NCI-H2196 (cell line): ENCODE data around the gene SLC35A5.
"Not testable (repeated sequence)": the region's sequence is repeated elsewhere in the genome, so short reads cannot be mapped to it uniquely, and the experiment has no call there.

Source experiments
- DNase-seq: peaks from one replicate; lab custom pipeline; 2025; ENCODE audit not compliant: unreplicated experiment; lab: John Stamatoyannopoulos, UW

SLC35A5 gene, protein sequence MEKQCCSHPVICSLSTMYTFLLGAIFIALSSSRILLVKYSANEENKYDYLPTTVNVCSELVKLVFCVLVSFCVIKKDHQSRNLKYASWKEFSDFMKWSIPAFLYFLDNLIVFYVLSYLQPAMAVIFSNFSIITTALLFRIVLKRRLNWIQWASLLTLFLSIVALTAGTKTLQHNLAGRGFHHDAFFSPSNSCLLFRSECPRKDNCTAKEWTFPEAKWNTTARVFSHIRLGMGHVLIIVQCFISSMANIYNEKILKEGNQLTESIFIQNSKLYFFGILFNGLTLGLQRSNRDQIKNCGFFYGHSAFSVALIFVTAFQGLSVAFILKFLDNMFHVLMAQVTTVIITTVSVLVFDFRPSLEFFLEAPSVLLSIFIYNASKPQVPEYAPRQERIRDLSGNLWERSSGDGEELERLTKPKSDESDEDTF

DNA sequence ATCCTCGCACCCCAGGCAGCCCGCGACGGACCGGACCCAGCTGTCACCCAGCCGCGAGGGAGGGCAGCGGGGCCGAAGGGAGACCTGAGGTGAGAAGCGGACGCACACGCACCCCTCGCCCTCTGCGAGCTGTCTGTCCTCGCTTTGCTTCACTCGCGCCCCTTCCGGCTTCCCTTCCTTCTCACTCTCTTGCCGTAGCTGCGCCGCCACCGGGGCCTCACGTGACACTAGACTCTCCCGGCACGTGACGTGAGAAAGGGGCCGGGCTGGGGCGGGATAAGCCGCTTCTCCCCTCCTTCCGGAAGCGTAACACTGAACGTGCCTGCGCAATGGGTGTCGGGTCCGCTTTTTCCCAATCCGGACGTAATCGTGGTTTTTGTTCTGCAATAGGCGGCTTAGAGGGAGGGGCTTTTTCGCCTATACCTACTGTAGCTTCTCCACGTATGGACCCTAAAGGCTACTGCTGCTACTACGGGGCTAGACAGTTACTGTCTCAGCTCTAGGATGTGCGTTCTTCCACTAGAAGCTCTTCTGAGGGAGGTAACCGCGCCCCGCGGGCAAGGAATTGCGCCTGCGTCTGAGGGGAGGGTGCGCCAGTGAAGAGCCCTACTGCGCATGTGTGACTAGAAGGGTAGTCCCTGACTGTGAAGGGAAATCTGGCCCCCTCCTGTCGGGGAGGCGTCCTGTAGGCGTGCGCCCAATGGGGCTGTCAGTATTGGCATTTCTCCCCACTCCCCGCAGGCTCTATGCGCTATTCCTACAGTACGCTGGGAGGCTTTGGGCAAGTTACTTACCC lies at the start of gene SLC35A5, which contains the start of gene ATG3:
Gene SLC35A5 (plus strand): TSS at position 312 of the 796 bp plus-strand sequence. CDS start 1,359 bp downstream, outside the sequence.
Gene ATG3 (minus strand): TSS at position 229 of the 796 bp plus-strand sequence. CDS start 434 bp downstream, outside the sequence.
- DNase-seq = peak; percentile 99

DNA sequence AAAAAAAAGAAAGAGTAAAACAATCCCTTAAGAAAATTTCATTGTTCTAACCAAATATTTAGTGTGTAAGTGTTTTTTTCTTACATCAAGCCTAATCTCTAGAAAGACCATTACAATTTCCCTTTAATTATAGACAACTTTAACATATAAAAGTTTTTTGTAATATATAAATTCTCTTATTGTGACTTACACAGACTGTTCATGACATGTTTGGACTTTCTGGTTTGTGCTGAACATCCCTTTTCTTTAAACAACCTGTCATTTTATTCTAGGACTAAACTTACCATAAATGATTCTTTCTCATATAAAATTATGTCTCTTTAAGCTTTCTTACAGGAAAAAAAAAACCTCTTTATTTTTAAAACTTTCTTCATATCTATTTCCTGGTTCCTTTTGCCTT lies 49.5 kb upstream of the SLC35A5 start:
- peak; percentile 14 for DNase-seq

DNA sequence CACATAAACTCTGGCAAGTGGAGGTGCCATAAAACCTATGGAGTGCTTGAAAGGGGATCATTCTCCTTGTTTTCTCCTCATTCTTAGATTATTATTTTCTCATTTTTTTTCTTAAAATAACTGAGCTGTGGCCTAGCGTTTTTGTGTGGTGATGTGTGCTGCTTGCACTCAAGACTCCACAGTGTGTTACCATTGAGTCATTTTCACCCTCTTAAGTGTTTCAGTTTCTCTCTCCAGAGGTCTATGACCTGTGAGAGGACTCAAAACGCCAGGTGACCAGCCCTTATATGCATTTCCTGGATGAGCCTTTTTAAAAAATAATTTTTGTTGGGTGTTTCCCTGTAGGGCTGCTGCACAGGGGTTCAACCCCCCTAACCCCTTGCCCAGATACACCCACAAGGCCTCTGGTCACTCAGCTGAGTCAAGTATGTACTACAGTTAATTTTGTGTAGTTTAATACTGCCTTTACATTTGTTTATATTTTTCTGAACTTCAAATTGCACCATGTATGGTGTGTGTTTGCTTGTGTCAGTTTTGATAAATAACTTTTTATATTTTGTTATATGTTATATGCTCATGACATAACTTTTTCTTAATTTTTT lies 47.2 kb upstream of the SLC35A5 start:
- DNase-seq = no peak

DNA sequence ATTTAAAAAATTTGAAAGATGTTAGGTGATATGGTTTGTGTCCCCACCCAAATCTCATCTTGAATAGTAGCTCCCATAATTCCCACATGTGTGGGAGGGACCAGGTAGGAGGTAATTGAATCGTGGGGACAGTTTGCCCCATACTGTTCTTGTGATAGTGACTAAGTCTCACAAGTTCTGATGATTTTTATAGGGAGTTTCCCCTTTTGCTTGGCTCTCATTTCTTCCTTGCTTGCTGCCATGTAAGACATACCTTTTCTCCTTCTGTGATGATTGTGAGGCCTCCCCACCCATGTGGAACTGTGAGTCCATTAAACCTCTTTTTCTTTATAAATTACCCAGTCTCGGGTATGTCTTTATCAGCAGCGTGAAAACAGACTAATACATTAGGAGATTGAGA lies 42.9 kb upstream of the SLC35A5 start:
- not testable (repeated sequence) for DNase-seq

DNA sequence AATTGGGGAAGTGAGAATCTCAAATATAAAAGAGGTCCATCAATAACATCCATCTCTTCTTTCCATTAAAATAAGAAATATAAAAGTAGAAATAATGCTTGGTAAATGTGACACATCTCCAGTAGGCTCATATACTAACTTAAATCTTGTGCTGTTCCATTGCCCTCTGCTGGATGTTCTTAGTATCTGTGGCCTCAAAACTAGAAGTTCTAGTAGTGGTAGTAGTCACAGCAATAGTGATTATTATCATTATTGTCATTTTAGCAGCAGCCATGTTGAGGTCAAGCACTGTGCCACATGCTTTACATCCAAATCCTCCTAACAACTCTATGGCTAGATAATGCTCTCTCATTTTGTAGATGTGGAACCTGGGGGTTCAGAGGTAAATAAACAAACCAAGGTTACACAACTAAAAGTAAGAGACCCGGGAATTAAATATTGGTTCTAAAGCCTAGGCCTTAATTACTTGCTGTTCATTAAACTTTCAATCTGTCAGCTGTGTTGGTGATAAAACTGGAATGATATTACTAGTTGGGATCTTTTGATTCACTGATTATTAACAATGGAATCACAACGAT lies 42.3 kb upstream of the SLC35A5 start:
- DNase-seq = peak; percentile 62

DNA sequence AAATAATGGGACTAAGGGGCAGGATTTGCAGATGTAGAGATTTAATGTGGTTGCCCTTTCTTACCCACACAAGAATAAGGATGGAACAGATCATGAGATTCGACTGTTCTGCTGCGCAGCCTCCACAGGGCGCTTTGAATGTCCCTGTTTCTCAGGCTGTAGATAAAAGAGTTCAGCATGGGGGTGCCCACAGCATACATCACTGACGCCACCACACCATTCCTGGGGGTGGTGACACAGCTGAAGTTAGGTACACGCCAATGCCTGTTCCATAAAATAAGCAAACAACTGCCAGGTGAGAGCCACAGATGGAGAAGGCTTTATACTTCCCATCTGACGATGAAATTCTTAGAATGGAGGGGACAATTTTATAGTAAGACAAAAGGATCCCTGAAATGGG lies 37.7 kb upstream of the SLC35A5 start:
- not testable (repeated sequence) for DNase-seq

DNA sequence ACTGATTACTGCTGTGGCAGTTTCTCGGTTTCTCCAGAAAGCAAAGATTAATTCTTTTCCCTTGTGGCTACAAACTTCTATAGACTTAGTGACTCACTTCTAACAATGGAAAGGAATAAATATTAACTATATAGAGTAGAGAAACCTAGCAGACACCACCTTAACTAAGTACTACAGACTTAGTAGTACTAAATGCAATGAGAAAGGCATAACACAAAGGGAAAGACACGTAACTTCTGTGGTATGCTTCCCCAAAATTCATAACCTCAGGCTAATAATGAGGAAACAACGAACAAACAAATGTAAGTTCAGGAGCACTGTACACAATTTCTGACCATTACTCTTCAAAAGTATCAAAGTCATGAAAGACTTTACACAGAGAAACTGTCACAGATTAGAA lies 31.3 kb upstream of the SLC35A5 start:
- no peak for DNase-seq

DNA sequence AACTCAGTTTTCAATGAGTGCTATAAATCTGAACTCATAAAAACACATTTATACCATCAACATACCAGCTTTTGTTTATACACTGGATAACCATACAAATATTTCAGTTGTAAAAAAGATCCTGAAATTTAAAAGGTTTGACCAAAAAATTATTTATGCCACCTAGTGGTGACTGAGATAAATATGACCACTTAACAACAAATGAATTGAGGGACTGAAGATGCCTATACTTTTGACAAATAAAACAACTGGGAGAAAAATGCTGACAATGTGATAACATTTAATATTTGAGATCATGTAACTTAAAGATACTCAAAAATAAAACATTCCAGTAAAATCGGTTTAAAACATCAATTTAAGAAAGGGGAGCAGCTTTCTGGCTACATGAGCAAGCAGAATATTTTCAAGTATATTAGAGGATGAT lies 30.5 kb upstream of the SLC35A5 start:
- DNase-seq = peak; percentile 46

DNA sequence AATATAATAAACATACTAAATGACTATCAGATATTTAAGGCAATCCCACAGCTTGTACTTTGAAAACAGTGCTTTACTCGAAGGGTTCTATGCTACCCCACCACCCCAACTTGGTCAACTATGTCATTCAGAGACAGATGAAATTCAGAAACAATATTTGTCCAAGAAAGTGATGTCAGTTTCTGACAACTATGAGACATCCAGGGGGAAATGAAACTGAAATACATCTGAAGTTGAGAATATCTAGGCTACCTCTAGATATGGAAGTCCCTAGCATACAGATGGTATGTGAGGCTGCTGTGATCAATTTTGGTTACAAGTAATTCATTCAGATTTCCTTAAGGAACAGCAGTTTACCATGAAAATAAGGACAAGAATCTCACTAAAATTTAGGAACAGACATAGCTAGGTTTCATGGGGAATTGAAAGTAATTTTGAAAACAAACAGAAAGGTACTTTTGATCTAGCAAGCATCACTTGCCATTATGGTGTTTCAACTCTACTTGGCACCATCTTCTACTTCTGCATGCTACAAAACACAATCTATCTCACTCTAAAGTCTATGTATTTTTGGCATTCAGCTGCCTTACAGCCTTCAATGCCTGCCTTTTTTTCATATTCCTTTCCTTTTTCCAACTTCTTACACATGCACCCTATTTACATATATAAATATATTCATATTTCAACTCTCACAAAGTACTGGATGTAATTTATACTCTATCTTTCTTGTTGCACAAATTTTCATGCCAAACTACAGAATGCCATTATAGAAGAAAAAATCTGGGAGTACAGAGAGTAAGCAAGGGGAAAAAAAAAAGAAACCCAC lies 21.8 kb upstream of the SLC35A5 start:
- no peak for DNase-seq

DNA sequence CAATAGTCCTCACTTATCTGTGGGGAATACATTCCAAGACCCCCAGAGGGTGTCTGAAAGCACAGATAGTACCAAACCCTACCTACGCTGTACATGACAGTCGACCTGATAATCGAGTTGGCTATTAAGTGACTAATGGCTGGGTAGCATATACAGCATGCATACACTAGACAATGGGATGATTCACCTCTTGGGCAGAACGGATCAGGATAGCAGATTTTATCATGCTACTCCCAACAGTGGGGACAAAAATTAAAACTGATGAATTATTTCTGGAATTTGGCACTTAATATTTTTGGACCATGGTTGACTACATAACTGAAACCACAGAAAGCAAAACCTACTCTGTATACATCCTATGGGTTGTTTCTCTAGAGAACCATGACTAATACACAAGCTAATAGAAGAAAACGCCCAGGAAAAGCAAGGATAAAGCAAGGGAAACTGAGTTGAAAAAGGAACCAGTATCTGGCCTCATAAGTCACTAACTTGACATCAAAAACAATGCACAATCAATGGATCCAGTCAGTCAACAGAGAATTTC lies 15.6 kb upstream of the SLC35A5 start:
- no peak for DNase-seq

DNA sequence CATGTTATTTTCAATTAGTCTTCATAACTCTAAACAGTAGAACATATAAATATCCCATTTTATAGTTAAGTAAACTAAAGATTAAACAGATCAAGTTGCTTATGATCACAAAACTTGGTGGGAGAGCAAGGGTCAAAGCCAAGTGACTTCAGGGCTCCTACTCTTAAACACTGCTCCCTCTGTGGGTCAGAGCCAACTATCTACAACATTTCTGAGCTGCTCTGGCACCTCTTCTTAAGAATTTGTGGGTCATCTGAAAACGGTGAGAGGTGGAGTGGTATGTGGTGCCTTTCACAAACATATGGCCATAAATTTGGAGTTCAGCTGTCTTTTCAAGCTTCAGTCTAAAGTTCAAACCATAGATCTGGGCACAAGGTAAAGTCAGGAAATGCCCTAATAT lies 11.0 kb upstream of the SLC35A5 start:
- no peak for DNase-seq

DNA sequence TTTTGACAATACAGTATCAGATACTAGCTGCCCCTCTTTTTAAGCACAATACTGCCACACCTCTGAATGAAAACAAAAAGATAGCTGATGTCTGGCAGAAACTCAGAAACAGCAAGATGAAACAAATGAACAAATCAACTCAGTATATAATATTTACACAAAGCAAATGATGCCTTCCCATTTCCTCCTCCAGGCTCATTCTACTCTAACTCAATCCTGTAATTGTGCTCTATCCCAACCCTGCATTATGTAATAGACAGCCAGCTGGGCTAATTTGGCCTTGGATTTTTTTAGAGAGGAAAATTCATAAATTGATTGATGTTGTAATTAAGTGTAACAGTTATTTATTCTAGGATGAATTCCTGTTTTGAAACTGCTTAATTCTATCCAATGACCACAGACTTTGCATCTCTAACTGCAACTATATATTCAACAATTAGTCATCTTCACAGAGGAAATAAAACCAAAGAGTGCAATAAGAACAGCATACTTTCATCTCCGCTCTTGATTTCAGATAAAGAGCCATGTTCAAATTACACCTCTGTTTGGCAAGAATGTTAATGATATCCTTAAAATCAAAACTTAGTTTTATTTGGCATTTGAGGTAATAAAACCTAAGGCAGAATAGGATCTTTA lies 6.2 kb upstream of the SLC35A5 start:
- DNase-seq = no peak

DNA sequence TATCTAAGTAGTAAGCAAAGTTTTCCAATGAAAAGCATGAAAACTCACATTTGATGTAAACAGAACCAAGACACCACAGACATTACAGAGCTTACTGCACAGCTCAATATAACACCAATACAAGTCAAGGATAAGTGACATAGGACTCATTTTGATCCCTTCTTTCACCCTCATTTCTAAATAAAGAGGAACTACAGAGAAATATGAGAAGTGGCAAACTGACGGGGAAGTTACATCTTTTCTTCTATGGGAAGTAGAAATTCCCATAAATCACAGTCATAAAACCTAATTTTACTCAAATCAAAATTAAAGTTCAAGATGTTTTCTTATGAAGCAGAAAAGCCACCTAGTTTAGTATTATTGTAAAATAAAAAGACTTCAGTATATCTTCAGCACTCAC lies 3.9 kb upstream of the SLC35A5 start:
- DNase-seq = no peak

DNA sequence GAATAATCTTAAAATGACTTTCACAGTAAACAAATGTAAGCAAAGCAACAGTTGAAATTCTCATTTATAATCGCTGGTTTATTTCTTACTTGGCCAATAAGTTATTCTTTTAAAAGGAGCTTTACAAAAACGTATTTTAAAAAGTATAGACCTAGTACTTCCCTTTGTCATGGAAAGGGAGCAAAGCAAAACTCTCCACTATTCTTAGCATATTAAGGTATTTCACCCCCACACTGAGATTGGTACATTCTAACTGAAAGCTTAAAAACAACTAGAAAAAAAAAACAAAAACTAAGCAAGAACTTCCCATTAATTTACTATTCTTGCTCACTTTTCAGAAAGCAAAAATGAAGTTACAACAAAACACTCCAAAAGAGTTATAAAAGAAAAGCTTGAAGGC lies 1.5 kb upstream of the SLC35A5 start:
- no peak for DNase-seq

DNA sequence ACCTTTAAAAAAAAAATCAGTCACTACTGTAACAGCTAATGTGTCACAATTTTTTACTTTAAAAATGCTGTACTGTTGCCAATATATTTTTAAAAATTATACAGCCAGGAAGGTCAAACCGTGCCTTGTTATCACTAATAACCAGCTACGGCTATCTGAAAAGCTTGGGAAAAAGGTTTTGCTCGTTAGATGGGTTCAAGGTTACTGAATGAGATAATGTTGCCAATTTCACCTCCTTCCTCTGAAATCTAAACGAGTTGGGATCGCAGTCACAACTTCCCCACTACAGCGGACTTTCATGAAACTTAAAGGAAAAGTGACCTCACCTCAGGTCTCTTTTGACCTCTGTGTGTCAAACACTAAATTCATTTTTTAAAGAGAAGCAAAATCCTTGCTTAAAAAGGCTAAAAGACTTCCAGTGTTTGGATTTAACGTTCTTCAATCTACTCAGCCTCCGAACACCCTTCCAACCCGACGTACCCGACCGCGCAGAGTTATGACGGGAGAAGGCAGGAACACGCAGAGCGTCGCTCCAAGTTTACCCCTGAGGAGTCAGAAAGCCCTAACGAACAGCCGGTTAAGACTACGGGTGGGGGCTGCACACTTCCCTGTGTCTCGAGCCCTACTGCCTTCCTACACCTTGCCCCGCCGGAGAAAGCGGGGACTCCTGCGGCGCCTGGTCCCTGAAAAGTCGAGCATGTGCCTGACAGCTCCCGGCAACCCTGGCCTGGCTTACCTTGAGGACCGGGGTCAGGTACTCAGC lies 943 bp upstream of the SLC35A5 start:
- DNase-seq = peak; percentile 81

DNA sequence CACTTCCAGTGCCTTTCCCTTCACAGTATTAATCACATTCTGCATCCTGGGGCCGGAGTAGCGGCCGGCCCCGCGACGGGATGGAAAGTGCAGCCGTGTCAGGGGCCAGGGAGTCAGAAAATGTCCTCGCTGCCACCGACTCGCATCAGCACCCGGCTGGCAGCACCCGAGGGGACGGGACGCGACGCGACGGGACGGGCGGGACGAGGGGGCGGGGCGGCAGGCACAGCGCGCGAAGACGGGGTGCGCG lies 436 bp upstream of the SLC35A5 start:
- DNase-seq = peak; percentile 78

DNA sequence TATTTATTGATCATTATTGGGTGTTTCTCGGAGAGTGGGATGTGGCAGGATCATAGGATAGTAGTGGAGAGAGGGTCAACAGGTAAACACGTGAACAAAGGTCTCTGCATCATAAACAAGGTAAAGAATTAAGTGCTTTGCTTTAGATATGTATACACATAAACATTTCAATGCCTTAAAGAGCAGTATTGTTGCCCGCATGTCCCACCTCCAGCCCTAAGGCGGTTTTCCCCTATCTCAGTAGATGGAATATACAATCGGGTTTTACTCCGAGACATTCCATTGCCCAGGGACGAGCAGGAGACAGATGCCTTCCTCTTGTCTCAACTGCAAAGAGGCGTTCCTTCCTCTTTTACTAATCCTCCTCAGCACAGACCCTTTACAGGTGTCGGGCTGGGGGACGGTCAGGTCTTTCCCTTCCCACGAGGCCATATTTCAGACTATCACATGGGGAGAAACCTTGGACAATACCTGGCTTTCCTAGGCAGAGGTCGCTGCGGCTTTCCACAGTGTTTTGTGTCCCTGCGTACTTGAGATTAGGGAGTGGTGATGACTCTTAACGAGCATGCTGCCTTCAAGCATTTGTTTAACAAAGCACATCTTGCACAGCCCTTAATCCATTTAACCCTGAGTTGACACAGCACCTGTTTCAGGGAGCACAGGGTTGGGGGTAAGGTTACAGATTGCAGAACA lies 2.5 kb downstream of the SLC35A5 start:
- not testable (repeated sequence) for DNase-seq

DNA sequence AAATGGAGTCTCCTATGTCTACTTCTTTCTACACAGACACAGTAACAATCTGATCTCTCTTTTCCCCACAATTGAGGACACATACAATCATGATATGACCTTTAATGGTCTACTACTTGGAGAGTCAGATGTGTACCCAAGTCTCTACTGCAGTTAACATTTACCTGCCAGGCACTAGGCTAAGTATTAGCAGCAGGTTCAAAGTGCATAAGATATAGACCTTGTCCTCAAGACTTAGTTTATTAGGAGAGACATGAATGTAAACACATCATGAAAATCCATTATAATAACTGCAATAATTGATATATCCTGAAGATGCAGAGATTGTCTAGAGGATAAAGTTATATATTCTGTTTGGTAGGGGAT lies 3.1 kb downstream of the SLC35A5 start:
- DNase-seq = no peak

DNA sequence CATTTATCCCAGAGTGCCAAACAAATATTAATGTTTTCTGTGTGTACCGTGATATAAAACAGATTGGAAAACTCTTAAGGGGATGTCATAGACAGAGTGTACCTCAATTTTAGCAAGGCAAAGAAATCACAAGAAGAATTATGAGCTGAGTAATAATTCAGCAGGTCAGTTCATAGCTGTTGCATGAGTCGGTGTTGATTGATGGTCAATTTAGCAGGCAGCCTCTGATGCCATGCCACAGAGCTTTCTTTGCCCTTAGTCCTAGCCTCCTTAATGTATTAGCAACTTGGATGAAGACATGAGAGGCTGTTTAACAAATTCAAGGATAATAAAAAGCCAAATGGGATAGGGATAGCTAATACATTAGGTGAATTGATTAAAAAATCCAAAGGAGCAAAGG lies 6.8 kb downstream of the SLC35A5 start:
- DNase-seq = no peak
